Liver (tissue), 9 donors: Measurements from ENCODE around the gene SMYD3. TPM values are rescaled to one million over a fixed set of nuclear protein-coding genes. Genes with fewer than 3 reads are reported as not detected.
"Not testable (repeated sequence)": the region's sequence is repeated elsewhere in the genome, so short reads cannot be mapped to it uniquely, and the experiment has no call there.

ENCODE experiments used
- DNase-seq: peaks from one replicate; pipeline ENCODE4 v3.0.0-alpha.2; 2017; ENCODE audit warnings: low spot score
- H3K27ac ChIP-seq, 2 donors: one replicate each; pipeline ENCODE4 v1.7.0; 2013; ENCODE audit warnings: inconsistent platforms in 2 of 2, low read length in 2 of 2, control low read depth in 1 of 2, low read depth in 1 of 2, mild to moderate bottlenecking in 1 of 2
- H3K27me3 ChIP-seq, 4 donors: one replicate each; pipeline versions ENCODE4 v1.6.1 to v1.7.0; 2013; ENCODE audit warnings: low read length in 3 of 4, inconsistent platforms in 1 of 4, mild to moderate bottlenecking in 1 of 4, moderate library complexity in 1 of 4; ENCODE audit not compliant: control insufficient read depth in 4 of 4, insufficient read depth in 4 of 4
- H3K36me3 ChIP-seq, 4 donors: one replicate each; pipeline versions ENCODE4 v1.6.1 to v1.7.0; 2013; ENCODE audit warnings: low read length in 3 of 4, mild to moderate bottlenecking in 3 of 4, low read depth in 1 of 4, moderate library complexity in 1 of 4; ENCODE audit not compliant: control insufficient read depth in 4 of 4, insufficient read depth in 3 of 4
- H3K4me1 ChIP-seq, 4 donors: one replicate each; pipeline versions ENCODE4 v1.6.1 to v1.7.0; 2013; ENCODE audit warnings: low read length in 3 of 4, mild to moderate bottlenecking in 3 of 4, moderate library complexity in 1 of 4; ENCODE audit not compliant: control insufficient read depth in 4 of 4, insufficient read depth in 4 of 4
- H3K4me3 ChIP-seq, 3 donors: one replicate each; pipeline versions ENCODE4 v1.6.1 to v1.7.0; 2013; ENCODE audit warnings: low read length in 3 of 3, control low read depth in 1 of 3, low read depth in 1 of 3, mild to moderate bottlenecking in 1 of 3
- H3K9ac ChIP-seq, 2 donors: one replicate each; pipeline ENCODE4 v1.7.0; 2013; ENCODE audit warnings: low read length in 2 of 2, mild to moderate bottlenecking in 2 of 2, moderate library complexity in 2 of 2, control low read depth in 1 of 2, low read depth in 1 of 2
- H3K9me3 ChIP-seq, 4 donors: one replicate each; pipeline versions ENCODE4 v1.6.1 to v1.7.0; 2013; ENCODE audit warnings: low read length in 3 of 4; ENCODE audit not compliant: control insufficient read depth in 4 of 4
- CTCF ChIP-seq: fragments of 150-350 bp; IDR thresholded peaks from 2 replicates; pipeline ENCODE4 v1.5.1; 2017; ENCODE audit warnings: improper control_type of control experiment, low read depth, low read length; ENCODE audit not compliant: missing input control
- FOXA1 ChIP-seq: IDR thresholded peaks from 2 replicates; pipeline ENCODE4 v1.6.1; 2016; ENCODE audit warnings: antibody characterized with exemption
- HNF4G ChIP-seq: IDR thresholded peaks from 2 replicates; pipeline ENCODE4 v1.6.1; 2016; ENCODE audit warnings: antibody characterized with exemption
- NR2F2 ChIP-seq: IDR thresholded peaks from 2 replicates; pipeline ENCODE4 v1.6.1; 2016; ENCODE audit warnings: antibody characterized with exemption
- TAF1 ChIP-seq: conservative IDR thresholded peaks from 2 replicates; pipeline ENCODE4 v1.6.1; 2016; ENCODE audit warnings: antibody characterized with exemption, mild to moderate bottlenecking
- WGBS: extraction: QIAGEN DNeasy Blood & Tissue Kit; methylation state at CpG from one replicate; pipeline ENCODE4 v1.1.7; 2013; 5-methylcytosine and 5-hydroxymethylcytosine counted together
- polyA plus RNA-seq, 2 donors: library from polyadenylated mRNA; stranded (reverse) in 1 of 2; unstranded in 1 of 2; fragments of 200-250 nt in 1 of 2; fragments of >200 nt in 1 of 2; fragmentation: Nextera tagmentation in 1 of 2; extraction: Ambion mirVana in 1 of 2; gene quantifications; one replicate each; pipeline versions ENCODE4 v1.2.1 to v1.2.3, GENCODE V29; 2013 to 2015
- total RNA-seq, 2 donors: library from RNA; depleted of rRNA; stranded (reverse); fragments of >200 nt; gene quantifications; one replicate each; pipeline ENCODE4 v1.2.3, GENCODE V29; 2014
- TF ChIP-seq, protein P1 (sequence below): IDR thresholded peaks from 2 replicates; pipeline ENCODE4 v1.6.1; 2016; ENCODE audit warnings: antibody characterized with exemption
- donor health status: healthy.
- donor health status: healthy.
- donor health status: healthy.
- donor health status: healthy.
- donor health status: healthy.

SMYD3 gene
- total and polyA plus RNA-seq, 4 donors, result 3.1 to 9.1 (median 8.0) TPM

- H3K36me3 ChIP-seq, result no peaks in the 10 kb centered on the region
- 94% methylated on average over 2 of the region's 2 CpGs for WGBS
- H3K4me3 ChIP-seq, result no peak overlapping the region
- H3K27me3 ChIP-seq, result no peaks in the 10 kb centered on the region
- no peak overlapping the region for H3K27ac ChIP-seq
- no peak overlapping the region for H3K9ac ChIP-seq
- DNase-seq, result no peak
- TF ChIP-seq FOXA1 (no peak), TAF1 (no peak)
- no peaks in the 10 kb centered on the region for H3K9me3 ChIP-seq
- no peaks in the 10 kb centered on the region for H3K4me1 ChIP-seq
Measured at GRCh38 chr1:246074421-246074820, 432.7 kb downstream of the SMYD3 start.

DNA sequence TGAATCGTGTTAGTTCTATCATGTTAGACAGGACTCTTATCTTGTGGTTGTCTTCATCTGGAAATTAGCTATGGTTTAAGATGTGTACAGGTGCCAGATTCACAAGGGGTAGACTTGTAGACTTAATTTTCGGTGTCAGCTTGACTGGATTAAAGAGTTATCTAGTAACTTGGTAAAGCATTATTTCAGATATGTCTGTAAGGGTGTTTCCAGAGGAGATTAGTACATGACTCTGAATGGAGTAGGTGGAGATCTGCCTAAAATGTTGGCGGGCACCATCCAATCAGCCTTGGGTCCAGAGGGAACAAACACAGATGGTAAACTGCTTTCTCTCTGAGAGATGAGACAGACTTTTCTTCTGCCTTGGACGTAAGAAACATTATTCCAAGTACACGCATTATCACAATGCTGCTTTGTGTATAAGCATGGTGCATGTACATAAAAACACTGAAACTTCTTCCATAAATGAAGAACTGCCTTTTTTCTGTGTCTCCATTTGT lies 434.6 kb downstream of the SMYD3 start:
- DNase-seq, result no peak
- 93% methylated on average over 5 of the region's 5 CpGs for WGBS
- Histone ChIP-seq H3K9ac (no peak overlapping the region), H3K36me3 (no peaks in the 10 kb centered on the region), H3K4me3 (no peak overlapping the region), H3K27me3 (no peaks in the 10 kb centered on the region), H3K4me1 (no peaks in the 10 kb centered on the region), H3K27ac (no peak overlapping the region), H3K9me3 (no peaks in the 10 kb centered on the region)
- TF ChIP-seq CTCF (no peak), NR2F2 (no peak), HNF4G (no peak)
- TF ChIP-seq, protein P1, sequence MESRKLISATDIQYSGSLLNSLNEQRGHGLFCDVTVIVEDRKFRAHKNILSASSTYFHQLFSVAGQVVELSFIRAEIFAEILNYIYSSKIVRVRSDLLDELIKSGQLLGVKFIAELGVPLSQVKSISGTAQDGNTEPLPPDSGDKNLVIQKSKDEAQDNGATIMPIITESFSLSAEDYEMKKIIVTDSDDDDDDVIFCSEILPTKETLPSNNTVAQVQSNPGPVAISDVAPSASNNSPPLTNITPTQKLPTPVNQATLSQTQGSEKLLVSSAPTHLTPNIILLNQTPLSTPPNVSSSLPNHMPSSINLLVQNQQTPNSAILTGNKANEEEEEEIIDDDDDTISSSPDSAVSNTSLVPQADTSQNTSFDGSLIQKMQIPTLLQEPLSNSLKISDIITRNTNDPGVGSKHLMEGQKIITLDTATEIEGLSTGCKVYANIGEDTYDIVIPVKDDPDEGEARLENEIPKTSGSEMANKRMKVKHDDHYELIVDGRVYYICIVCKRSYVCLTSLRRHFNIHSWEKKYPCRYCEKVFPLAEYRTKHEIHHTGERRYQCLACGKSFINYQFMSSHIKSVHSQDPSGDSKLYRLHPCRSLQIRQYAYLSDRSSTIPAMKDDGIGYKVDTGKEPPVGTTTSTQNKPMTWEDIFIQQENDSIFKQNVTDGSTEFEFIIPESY, result no peak

- H3K27me3 ChIP-seq, H3K36me3 ChIP-seq, H3K4me3 ChIP-seq, H3K4me1 ChIP-seq, H3K27ac ChIP-seq, DNase-seq, H3K9ac ChIP-seq, H3K9me3 ChIP-seq: not testable (repeated sequence)
- WGBS, result 72% methylated on average over 15 of the region's 15 CpGs
Measured at GRCh38 chr1:246071981-246072380, 435.1 kb downstream of the SMYD3 start.

- not testable (repeated sequence) for DNase-seq, H3K27me3 ChIP-seq, H3K9me3 ChIP-seq, H3K36me3 ChIP-seq, H3K4me3 ChIP-seq, H3K4me1 ChIP-seq, H3K27ac ChIP-seq, H3K9ac ChIP-seq
- WGBS, result 76% methylated on average over 11 of the region's 11 CpGs
Measured at GRCh38 chr1:246071561-246071960, 435.5 kb downstream of the SMYD3 start.
